GM18505 (cell line): ENCODE results near the gene CYB5R3.
"Not testable (repeated sequence)": the region's sequence is repeated elsewhere in the genome, so short reads cannot be mapped to it uniquely, and the experiment has no call there.

Experiments used
- ATAC-seq: cut with Tn5 transposase; IDR thresholded peaks from one replicate; pipeline ENCODE4 v1.9.1; 2021; ENCODE audit not compliant: unreplicated experiment
- POLR2A ChIP-seq: IDR thresholded peaks from 4 replicates; pipeline ENCODE4 v1.6.1; 2011; ENCODE audit warnings: borderline replicate concordance; ENCODE audit not compliant: insufficient read depth, insufficient read length; ENCODE audit errors: extremely low read depth

The CYB5R3 gene

GRCh38 chr22:42670046-42670445 is 20.9 kb upstream of the CYB5R3 start:
- no peak for TF ChIP-seq POLR2A
- ATAC-seq, result no peak

- not testable (repeated sequence) for ATAC-seq
These were observed 17.2 kb upstream of the CYB5R3 start for GRCh38 chr22:42666393-42666792.

- ATAC-seq, result no peak
- no peak for TF ChIP-seq POLR2A
These were observed 16.0 kb upstream of the CYB5R3 start for GRCh38 chr22:42664976-42665831.

- peak; percentile 17 for TF ChIP-seq POLR2A
- ATAC-seq, result no peak
These were observed 13.0 kb upstream of the CYB5R3 start for GRCh38 chr22:42661985-42662831.

- no peak for TF ChIP-seq POLR2A
- ATAC-seq, result no peak
These were observed 7.4 kb upstream of the CYB5R3 start for GRCh38 chr22:42656578-42656977.

- ATAC-seq, result no peak
- no peak for TF ChIP-seq POLR2A
These were observed 6.5 kb upstream of the CYB5R3 start for GRCh38 chr22:42655693-42656092.

- ATAC-seq, result no peak
- no peak for TF ChIP-seq POLR2A
These were observed 5.4 kb upstream of the CYB5R3 start for GRCh38 chr22:42654436-42655073.

- no peak for ATAC-seq
- TF ChIP-seq POLR2A, result no peak
These were observed 4.8 kb upstream of the CYB5R3 start for GRCh38 chr22:42653999-42654398.

- no peak for TF ChIP-seq POLR2A
- ATAC-seq, result no peak
These were observed 1.9 kb upstream of the CYB5R3 start for GRCh38 chr22:42651134-42651533.

GRCh38 chr22:42648368-42649245 is 585 bp downstream of the CYB5R3 start:
- peak; percentile 36 for ATAC-seq
- peak; percentile 49 for TF ChIP-seq POLR2A

- no peak for TF ChIP-seq POLR2A
- no peak for ATAC-seq
These were observed 1.2 kb downstream of the CYB5R3 start for GRCh38 chr22:42648017-42648367.

GRCh38 chr22:42646569-42647525 is 2.3 kb downstream of the CYB5R3 start:
- ATAC-seq, result no peak
- TF ChIP-seq POLR2A, result no peak
